ENCODE measurements around the gene ZC3H7A.

- no peak for TF ChIP-seq CTCF (IDR thresholded peaks at IDR 0.05)
- no peak for TF ChIP-seq EP300 (IDR thresholded peaks at IDR 0.05)
- TF ChIP-seq POLR2A (IDR thresholded peaks at IDR 0.05) = no peak
- no peak for TF ChIP-seq POLR2AphosphoS5 (IDR thresholded peaks at IDR 0.05)
Observed at GRCh38 chr16:11706180-11706742, 90.8 kb downstream of the ZC3H7A start.

Measured in suprapubic skin (tissue), 4 donors.